ENCODE data around the gene KAZN. TPM values are rescaled to one million over a fixed set of nuclear protein-coding genes. Genes with fewer than 3 reads are reported as not detected.
A peak's percentile ranks its signal among the peaks of the same experiment; 100 is the strongest.

KAZN gene
- total and polyA plus RNA-seq, 10 donors, result 20.0 to 245 (median 144) TPM

DNA sequence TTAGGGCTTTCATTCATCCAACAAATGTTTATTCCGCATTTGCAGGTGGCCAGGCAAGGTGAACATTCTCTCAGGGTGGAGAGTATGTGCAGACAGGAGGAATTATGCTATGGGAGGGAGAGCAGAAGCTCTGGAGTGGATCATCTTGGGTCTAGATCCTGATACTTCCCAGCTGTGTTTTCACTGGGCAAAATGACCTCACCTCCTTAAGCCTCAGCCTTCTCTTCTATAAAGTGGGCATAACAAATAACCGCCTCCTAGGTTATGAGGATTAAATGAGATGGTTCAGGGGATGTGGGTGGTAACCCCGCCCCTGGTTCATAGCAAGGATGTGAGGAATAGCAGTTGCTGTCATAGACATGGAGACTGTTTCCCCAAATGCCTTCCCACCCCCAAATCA lies 553.4 kb downstream of the KAZN start:
- Histone ChIP-seq H3K4me1 (peaks cover 3 to 57% (median 43%) of the 10 kb centered on the region in 6 donors), H3K4me3 (peak overlapping the region in 1 of 8 donors; percentile 74), H3K27ac (peak overlapping the region in 1 of 8 donors; percentile 77), H3K36me3 (no peaks in the 10 kb centered on the region), H3K27me3 (replicated peaks in 1 of 7) (peaks cover 0 to 50% (median 23%) of the 10 kb centered on the region in 7 donors), H3K9me3 (no peaks in the 10 kb centered on the region)
- no peak for DNase-seq
- TF ChIP-seq POLR2AphosphoS5 (IDR thresholded peaks at IDR 0.05), result no peak
- no peak for TF ChIP-seq POLR2A (IDR thresholded peaks at IDR 0.05)
- TF ChIP-seq, protein P1, sequence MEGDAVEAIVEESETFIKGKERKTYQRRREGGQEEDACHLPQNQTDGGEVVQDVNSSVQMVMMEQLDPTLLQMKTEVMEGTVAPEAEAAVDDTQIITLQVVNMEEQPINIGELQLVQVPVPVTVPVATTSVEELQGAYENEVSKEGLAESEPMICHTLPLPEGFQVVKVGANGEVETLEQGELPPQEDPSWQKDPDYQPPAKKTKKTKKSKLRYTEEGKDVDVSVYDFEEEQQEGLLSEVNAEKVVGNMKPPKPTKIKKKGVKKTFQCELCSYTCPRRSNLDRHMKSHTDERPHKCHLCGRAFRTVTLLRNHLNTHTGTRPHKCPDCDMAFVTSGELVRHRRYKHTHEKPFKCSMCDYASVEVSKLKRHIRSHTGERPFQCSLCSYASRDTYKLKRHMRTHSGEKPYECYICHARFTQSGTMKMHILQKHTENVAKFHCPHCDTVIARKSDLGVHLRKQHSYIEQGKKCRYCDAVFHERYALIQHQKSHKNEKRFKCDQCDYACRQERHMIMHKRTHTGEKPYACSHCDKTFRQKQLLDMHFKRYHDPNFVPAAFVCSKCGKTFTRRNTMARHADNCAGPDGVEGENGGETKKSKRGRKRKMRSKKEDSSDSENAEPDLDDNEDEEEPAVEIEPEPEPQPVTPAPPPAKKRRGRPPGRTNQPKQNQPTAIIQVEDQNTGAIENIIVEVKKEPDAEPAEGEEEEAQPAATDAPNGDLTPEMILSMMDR (IDR thresholded peaks at IDR 0.05 in 8 of 11, conservative IDR thresholded peaks at IDR 0.05 in 3 of 11), result no peak
- 66 to 81% (median 67%) methylated on average over 3 of the region's 3 CpGs for WGBS, 5 donors
- intact Hi-C loops (cut with DNase I; ENCODE audit: low total_unique reads), result loop anchor here (10.0 kb wide), 1 partner anchor 113 kb away; no protein-coding TSS in a partner anchor

DNA sequence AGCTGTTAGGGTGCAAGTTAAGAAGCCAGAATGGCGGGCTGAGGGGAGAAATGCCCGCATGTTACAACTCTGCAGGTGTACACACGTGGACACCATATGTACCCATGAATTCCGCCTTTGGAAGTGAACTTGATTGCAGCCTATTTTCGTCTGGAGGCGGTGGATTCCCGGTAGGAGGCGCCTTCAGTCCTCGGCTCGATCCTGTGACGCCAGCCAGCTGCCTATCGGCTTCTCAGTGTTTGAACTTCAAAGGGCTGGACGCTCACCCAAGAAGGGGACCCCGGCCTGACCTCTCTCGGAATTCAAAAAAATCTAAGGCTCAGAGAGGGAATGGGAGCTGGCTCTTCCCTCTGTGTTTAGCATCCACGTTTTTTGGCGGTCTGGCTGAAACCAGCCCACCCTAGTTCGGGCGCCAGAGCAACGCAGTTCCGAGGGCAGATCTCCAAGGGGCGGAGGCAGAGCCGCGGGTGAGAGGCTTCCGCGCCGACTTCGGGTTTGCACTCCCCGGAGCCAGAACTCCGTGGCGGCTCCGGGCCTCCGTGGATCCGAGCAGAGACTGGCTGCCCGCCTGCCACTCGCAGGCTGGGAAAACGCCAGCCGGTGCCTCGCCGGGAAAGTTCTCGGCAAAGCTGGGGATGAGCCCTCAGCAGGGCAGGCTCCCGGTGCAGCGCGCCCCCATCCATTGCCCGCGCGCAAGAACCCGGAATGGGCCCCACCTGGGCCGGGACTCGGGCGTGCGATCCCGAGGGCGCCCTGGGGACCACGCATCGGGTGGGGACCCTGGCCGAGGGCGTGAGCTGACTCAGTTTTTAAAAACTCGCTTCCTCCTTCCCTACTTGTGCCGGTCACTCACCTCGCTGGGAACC lies 554.1 kb downstream of the KAZN start:
- TF ChIP-seq, protein P1 (IDR thresholded peaks at IDR 0.05 in 8 of 11, conservative IDR thresholded peaks at IDR 0.05 in 3 of 11), result peak in 8 of 11 experiments; percentile 8 to 59 (median 52)
- peak in 2 of 3 donors; percentile 27 to 50 for TF ChIP-seq POLR2AphosphoS5 (IDR thresholded peaks at IDR 0.05)
- no peak for TF ChIP-seq POLR2A (IDR thresholded peaks at IDR 0.05)
- DNase-seq, result peak; percentile 78
- 1 to 6% (median 2%) methylated on average over 21 to 61 of the region's 61 CpGs for WGBS, 5 donors
- intact Hi-C loops (cut with DNase I; ENCODE audit: low total_unique reads), result loop anchor here (10.0 kb wide), 1 partner anchor 112 kb away; no protein-coding TSS in a partner anchor
- Histone ChIP-seq H3K27me3 (replicated peaks in 1 of 7) (peaks cover 0 to 50% (median 23%) of the 10 kb centered on the region in 7 donors), H3K27ac (peak overlapping the region; percentile 48 to 83 (median 76)), H3K4me1 (peaks cover 3 to 63% (median 45%) of the 10 kb centered on the region in 6 donors), H3K36me3 (no peaks in the 10 kb centered on the region), H3K4me3 (peak overlapping the region; percentile 50 to 77 (median 66)), H3K9me3 (no peaks in the 10 kb centered on the region)

DNA sequence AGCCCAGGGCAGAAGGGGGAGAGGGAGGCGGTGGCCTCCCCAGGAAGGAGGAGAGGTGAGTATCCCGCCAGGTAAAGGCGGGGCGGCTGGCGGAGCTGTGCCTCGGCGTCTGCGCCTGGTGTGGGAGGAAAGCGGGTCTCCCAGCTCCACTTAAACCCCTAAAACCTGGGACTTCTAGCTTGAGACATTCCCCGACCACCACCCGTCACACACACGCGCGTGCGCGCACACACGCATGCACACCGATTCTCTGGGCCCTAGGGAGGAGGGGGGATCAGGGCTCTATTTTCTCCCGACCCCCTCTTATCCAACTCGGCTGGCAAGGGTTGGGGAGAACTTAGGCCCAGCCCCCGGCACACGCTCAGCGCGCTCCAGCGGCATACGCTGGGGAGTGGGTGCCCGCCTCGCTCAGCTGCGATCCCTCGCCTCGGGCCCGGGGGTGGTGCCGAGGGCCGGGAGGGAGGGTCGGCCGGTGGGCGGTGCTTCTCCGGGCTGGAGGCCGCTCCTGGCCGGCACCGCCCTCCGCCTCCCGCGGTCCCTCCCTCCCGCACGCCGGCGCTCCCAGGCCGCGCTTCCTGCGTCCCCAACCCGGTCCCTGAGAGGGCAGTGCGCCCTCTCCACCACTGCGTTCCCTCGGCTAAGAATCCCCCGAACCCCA lies 554.8 kb downstream of the KAZN start, which contains the start of gene TMEM51:
TSS of gene TMEM51 (plus strand) at position 564 of the 658 bp plus-strand sequence. CDS start 61,341 bp downstream, outside the sequence.
- TF ChIP-seq POLR2A (IDR thresholded peaks at IDR 0.05) (no peak), POLR2AphosphoS5 (IDR thresholded peaks at IDR 0.05) (peak in 2 of 3 donors; percentile 63 to 73)
- TF ChIP-seq, protein P1 (IDR thresholded peaks at IDR 0.05 in 8 of 11, conservative IDR thresholded peaks at IDR 0.05 in 3 of 11), result no peak
- H3K4me3 ChIP-seq, result peak within 1 kb of the TSS; percentile 50 to 77 (median 66)
- no peak for DNase-seq
- intact Hi-C loops (cut with DNase I; ENCODE audit: low total_unique reads), result loop anchor here (10.0 kb wide), 1 partner anchor 111 kb away; no protein-coding TSS in a partner anchor
- 0 to 4% (median 2%) methylated on average over 32 to 56 of the region's 56 CpGs for whole genome bisulfite sequencing, 5 donors
- no peaks in the 10 kb centered on the region for H3K36me3 ChIP-seq
- peaks cover 0 to 50% (median 23%) of the 10 kb centered on the region in 7 donors for H3K27me3 ChIP-seq (replicated peaks in 1 of 7)
- H3K27ac ChIP-seq, result peak within 1 kb of the TSS; percentile 60 to 83 (median 76)
- peaks cover 5 to 71% (median 47%) of the 10 kb centered on the region in 6 donors for H3K4me1 ChIP-seq
- H3K9me3 ChIP-seq, result no peaks in the 10 kb centered on the region
